Endothelial cell (in vitro differentiated cells): Measurements from ENCODE around the gene CCL27. TPM values are rescaled to one million over a fixed set of nuclear protein-coding genes. Genes with fewer than 3 reads are reported as not detected.

Source experiments
- DNase-seq: peaks from one replicate; pipeline ENCODE4 v3.0.0; 2021; ENCODE audit warnings: low spot score
- H3K27ac Mint-ChIP-seq: one replicate; pipeline ENCODE4 v1.8.0; 2021; ENCODE audit warnings: mixed read lengths, inconsistent platforms; ENCODE audit not compliant: unreplicated experiment
- H3K27me3 Mint-ChIP-seq: one replicate; pipeline ENCODE4 v1.8.0; 2021; ENCODE audit warnings: mild to moderate bottlenecking, moderate library complexity, mixed read lengths, inconsistent platforms; ENCODE audit not compliant: unreplicated experiment
- H3K36me3 Mint-ChIP-seq: one replicate; pipeline ENCODE4 v1.8.0; 2021; ENCODE audit warnings: mild to moderate bottlenecking, low read depth, mixed read lengths, inconsistent platforms; ENCODE audit not compliant: unreplicated experiment
- H3K4me1 Mint-ChIP-seq: one replicate; pipeline ENCODE4 v1.8.0; 2021; ENCODE audit warnings: mild to moderate bottlenecking, mixed read lengths, inconsistent platforms; ENCODE audit not compliant: unreplicated experiment
- H3K4me3 Mint-ChIP-seq: one replicate; pipeline ENCODE4 v1.8.0; 2021; ENCODE audit warnings: mild to moderate bottlenecking, mixed read lengths, inconsistent platforms; ENCODE audit not compliant: unreplicated experiment
- H3K9me3 Mint-ChIP-seq: one replicate; pipeline ENCODE4 v1.8.0; 2021; ENCODE audit warnings: mixed read lengths, inconsistent platforms; ENCODE audit not compliant: unreplicated experiment
- long read RNA-seq: library from polyadenylated mRNA; unstranded; transcript quantifications from one replicate; pipeline ENCODE4 v2.0.0, GENCODE V29; 2020; ENCODE audit not compliant: unreplicated experiment
- total RNA-seq: library from RNA; stranded (reverse); fragmentation: NEBNext Ultra II Directional; extraction: Animal tissue kit (Norgen Biotek cat#: 25700); gene quantifications from one replicate; pipeline ENCODE4 v1.2.1, GENCODE V29; 2021; ENCODE audit not compliant: unreplicated experiment
- TF ChIP-seq, protein P1 (sequence below): fragments of 200-600 bp; sonication (generic); IDR thresholded peaks from one replicate; pipeline ENCODE4 v1.5.0; 2021; ENCODE audit warnings: antibody characterized with exemption; ENCODE audit not compliant: unreplicated experiment

CCL27 gene, protein sequence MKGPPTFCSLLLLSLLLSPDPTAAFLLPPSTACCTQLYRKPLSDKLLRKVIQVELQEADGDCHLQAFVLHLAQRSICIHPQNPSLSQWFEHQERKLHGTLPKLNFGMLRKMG
- total RNA-seq, result not detected
- long read RNA-seq, result 0 reads

- Mint-ChIP-seq H3K4me3 (peak within 1 kb of the TSS; percentile 65), H3K36me3 (peaks cover 14% of the 10 kb centered on the region), H3K27me3 (peaks cover 15% of the 10 kb centered on the region), H3K4me1 (peaks cover 23% of the 10 kb centered on the region), H3K9me3 (no peaks in the 10 kb centered on the region), H3K27ac (no peak within 1 kb of the TSS)
- TF ChIP-seq, protein P1, sequence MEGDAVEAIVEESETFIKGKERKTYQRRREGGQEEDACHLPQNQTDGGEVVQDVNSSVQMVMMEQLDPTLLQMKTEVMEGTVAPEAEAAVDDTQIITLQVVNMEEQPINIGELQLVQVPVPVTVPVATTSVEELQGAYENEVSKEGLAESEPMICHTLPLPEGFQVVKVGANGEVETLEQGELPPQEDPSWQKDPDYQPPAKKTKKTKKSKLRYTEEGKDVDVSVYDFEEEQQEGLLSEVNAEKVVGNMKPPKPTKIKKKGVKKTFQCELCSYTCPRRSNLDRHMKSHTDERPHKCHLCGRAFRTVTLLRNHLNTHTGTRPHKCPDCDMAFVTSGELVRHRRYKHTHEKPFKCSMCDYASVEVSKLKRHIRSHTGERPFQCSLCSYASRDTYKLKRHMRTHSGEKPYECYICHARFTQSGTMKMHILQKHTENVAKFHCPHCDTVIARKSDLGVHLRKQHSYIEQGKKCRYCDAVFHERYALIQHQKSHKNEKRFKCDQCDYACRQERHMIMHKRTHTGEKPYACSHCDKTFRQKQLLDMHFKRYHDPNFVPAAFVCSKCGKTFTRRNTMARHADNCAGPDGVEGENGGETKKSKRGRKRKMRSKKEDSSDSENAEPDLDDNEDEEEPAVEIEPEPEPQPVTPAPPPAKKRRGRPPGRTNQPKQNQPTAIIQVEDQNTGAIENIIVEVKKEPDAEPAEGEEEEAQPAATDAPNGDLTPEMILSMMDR, result no peak
- no peak for DNase-seq
Observed at GRCh38 chr9:34662526-34663302, at the start of gene CCL27. CCL27 (minus strand) TSS chr9:34662657; CDS start chr9:34662633, 24 bp downstream.

DNA sequence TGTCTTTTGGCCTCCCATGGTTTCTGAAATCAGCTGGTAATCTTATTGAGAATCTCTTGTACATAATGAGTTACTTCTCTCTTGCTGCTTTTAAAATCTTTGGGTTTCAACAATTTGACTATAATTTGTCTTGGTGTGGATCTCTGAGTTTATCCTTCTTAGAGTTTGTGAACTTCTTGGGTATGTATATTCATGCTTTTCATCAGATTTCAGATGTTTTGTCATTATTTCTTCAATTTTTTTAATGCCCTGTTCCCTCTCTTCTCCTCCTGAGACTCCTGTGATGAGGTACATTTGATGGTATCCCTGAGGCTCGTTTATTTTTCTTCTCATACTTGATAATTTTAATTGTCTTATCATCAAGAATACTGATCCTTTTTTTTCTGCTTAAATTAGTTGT, 49.7 kb upstream of the CCL27 start:
- peaks cover 2% of the 10 kb centered on the region for H3K27me3 Mint-ChIP-seq
- H3K9me3 Mint-ChIP-seq, result no peaks in the 10 kb centered on the region
- TF ChIP-seq, protein P1, result no peak

GRCh38 chr9:34710023-34710422, 47.6 kb upstream of the CCL27 start, which contains the start of gene CCL21:
CCL21 (minus strand) TSS chr9:34710136; CDS start chr9:34710066, 70 bp downstream.
- TF ChIP-seq, protein P1, result no peak
- H3K27ac Mint-ChIP-seq, result no peak within 1 kb of the TSS
- H3K9me3 Mint-ChIP-seq, result no peaks in the 10 kb centered on the region
- no peak for DNase-seq
- no peak within 1 kb of the TSS for H3K4me3 Mint-ChIP-seq
- H3K27me3 Mint-ChIP-seq, result no peaks in the 10 kb centered on the region
- no peaks in the 10 kb centered on the region for H3K36me3 Mint-ChIP-seq
- no peaks in the 10 kb centered on the region for H3K4me1 Mint-ChIP-seq

More for the DNA sequence above, 49.7 kb upstream of the CCL27 start:
- no peaks in the 10 kb centered on the region for H3K4me1 Mint-ChIP-seq
- DNase-seq, result no peak
- H3K4me3 Mint-ChIP-seq, result no peak overlapping the region
- no peaks in the 10 kb centered on the region for H3K36me3 Mint-ChIP-seq
- no peak overlapping the region for H3K27ac Mint-ChIP-seq

DNA sequence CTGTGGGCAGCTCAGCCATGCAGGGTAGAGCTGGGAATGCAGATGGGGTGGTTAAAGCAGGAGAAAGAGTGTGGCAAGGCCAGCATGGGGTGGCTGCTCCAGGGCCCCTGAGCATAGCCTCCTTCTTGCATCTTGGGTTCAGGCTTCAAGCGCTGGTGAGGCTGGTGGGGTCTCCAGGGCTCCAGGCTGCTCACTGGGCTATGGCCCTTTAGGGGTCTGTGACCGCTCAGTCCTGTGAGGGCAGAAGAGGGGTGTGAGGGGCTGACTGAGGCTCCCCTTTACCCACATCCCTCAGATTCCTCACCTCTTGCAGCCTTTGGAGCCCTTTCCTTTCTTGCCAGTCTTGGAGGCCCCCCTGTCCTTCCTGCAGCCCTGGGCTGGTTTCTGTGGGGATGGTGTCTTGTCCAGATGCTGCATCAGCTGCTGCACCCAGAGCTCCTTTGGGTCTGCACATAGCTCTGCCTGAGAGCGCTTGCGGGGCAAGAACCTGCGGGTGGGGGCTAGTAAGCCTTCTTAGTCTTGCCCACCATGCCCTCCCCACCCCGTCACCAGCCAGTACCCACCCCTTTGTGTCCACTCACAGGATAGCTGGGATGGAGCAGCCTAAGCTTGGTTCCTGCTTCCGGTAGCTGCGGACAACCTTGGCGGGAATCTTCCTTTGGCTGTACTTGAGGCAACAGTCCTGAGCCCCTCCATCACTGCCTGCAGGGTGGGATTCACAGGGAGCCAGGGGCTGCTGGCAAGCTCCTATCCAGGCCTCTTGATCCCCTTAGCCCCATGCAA, 46.9 kb upstream of the CCL27 start:
- TF ChIP-seq, protein P1, result no peak
- no peak for DNase-seq
- H3K4me1 Mint-ChIP-seq, result no peaks in the 10 kb centered on the region
- H3K27me3 Mint-ChIP-seq, result no peaks in the 10 kb centered on the region
- no peak overlapping the region for H3K4me3 Mint-ChIP-seq
- no peaks in the 10 kb centered on the region for H3K36me3 Mint-ChIP-seq
- no peaks in the 10 kb centered on the region for H3K9me3 Mint-ChIP-seq
- no peak overlapping the region for H3K27ac Mint-ChIP-seq
